Mesenchymal stem cell (in vitro differentiated cells and primary cell): ENCODE data around the gene COL23A1.

Experiments used
- DNase-seq: peaks from one replicate; pipeline ENCODE4 v3.0.0-alpha.2; 2013
- H2AFZ ChIP-seq: one replicate; pipeline ENCODE4 v1.6.1; 2013; ENCODE audit warnings: low read depth, mild to moderate bottlenecking, control low read depth, inconsistent platforms, low read length, moderate library complexity
- H2AK5ac ChIP-seq: 2 replicates; pipeline ENCODE4 v1.6.1; 2013; ENCODE audit warnings: low read length, moderate library complexity, mild to moderate bottlenecking, inconsistent platforms; ENCODE audit not compliant: severe bottlenecking
- H2BK120ac ChIP-seq: one replicate; pipeline ENCODE4 v1.6.1; 2013; ENCODE audit warnings: low read depth, mild to moderate bottlenecking, inconsistent platforms, low read length, moderate library complexity
- H2BK12ac ChIP-seq, 2 experiments: one replicate each; pipeline ENCODE4 v1.6.1; 2013; ENCODE audit warnings: inconsistent platforms in 2 of 2, low read length in 2 of 2, mild to moderate bottlenecking in 2 of 2, moderate library complexity in 2 of 2, control low read depth in 1 of 2
- H2BK15ac ChIP-seq: one replicate; pipeline ENCODE4 v1.6.1; 2013; ENCODE audit warnings: mild to moderate bottlenecking, low read depth, inconsistent platforms; ENCODE audit not compliant: poor library complexity, severe bottlenecking
- H2BK5ac ChIP-seq: 2 replicates; pipeline ENCODE4 v1.6.1; 2013; ENCODE audit warnings: low read depth, mild to moderate bottlenecking, low read length, control low read depth, inconsistent platforms; ENCODE audit not compliant: poor library complexity, severe bottlenecking
- H3K14ac ChIP-seq, 2 experiments: one replicate each; pipeline ENCODE4 v1.6.1; 2013; ENCODE audit warnings: inconsistent platforms in 2 of 2, low read length in 2 of 2, control low read depth in 1 of 2, mild to moderate bottlenecking in 1 of 2, moderate library complexity in 1 of 2
- H3K18ac ChIP-seq, 2 experiments: one replicate each; pipeline ENCODE4 v1.6.1; 2013; ENCODE audit warnings: inconsistent platforms in 2 of 2, low read length in 2 of 2, control low read depth in 1 of 2, low read depth in 1 of 2, mild to moderate bottlenecking in 1 of 2
- H3K23ac ChIP-seq, 2 experiments: one replicate each; pipeline ENCODE4 v1.6.1; 2013; ENCODE audit warnings: inconsistent platforms in 2 of 2, low read length in 2 of 2, mild to moderate bottlenecking in 2 of 2, moderate library complexity in 2 of 2, control low read depth in 1 of 2
- H3K27ac ChIP-seq: 2 replicates; pipeline ENCODE4 v1.5.1; 2013; ENCODE audit warnings: mild to moderate bottlenecking, moderate library complexity, low read length, control low read depth, inconsistent platforms; ENCODE audit not compliant: poor library complexity, severe bottlenecking
- H3K27me3 ChIP-seq, 2 experiments: 2 replicates each; pipeline versions ENCODE4 v1.6.1 to v1.7.0; 2013; ENCODE audit warnings: low read length in 2 of 2, mild to moderate bottlenecking in 2 of 2, moderate library complexity in 2 of 2, control low read depth in 1 of 2, inconsistent platforms in 1 of 2; ENCODE audit not compliant: control insufficient read depth in 1 of 2, insufficient read depth in 1 of 2
- H3K36me3 ChIP-seq, 2 experiments: 2 replicates each; pipeline versions ENCODE4 v1.6.1 to v1.7.0; 2013; ENCODE audit warnings: low read length in 2 of 2, control low read depth in 1 of 2, inconsistent platforms in 1 of 2, low read depth in 1 of 2, mild to moderate bottlenecking in 1 of 2; ENCODE audit not compliant: insufficient read depth in 2 of 2, control insufficient read depth in 1 of 2
- H3K4ac ChIP-seq, 2 experiments: one replicate each; pipeline ENCODE4 v1.6.1; 2013; ENCODE audit warnings: inconsistent platforms in 2 of 2, low read length in 2 of 2, mild to moderate bottlenecking in 2 of 2, moderate library complexity in 2 of 2, control low read depth in 1 of 2, low read depth in 1 of 2
- H3K4me1 ChIP-seq: 2 replicates; pipeline ENCODE4 v1.6.1; 2013; ENCODE audit warnings: low read depth, low read length, control low read depth; ENCODE audit not compliant: control insufficient read depth, insufficient read depth
- H3K4me2 ChIP-seq: 2 replicates; pipeline ENCODE4 v1.6.1; 2013; ENCODE audit warnings: low read length, mild to moderate bottlenecking, inconsistent platforms; ENCODE audit not compliant: poor library complexity, severe bottlenecking
- H3K4me3 ChIP-seq, 2 experiments: 2 replicates each; pipeline versions ENCODE4 v1.5.1 to v1.7.0; 2013; ENCODE audit warnings: low read length in 2 of 2, mild to moderate bottlenecking in 2 of 2, control low read depth in 1 of 2, low read depth in 1 of 2; ENCODE audit not compliant: insufficient read depth in 1 of 2
- H3K79me1 ChIP-seq: replicated peaks from 2 replicates; pipeline ENCODE4 v1.6.1; 2013; ENCODE audit warnings: mild to moderate bottlenecking, control low read depth, low read length, inconsistent platforms; ENCODE audit not compliant: poor library complexity, severe bottlenecking
- H3K9ac ChIP-seq: 2 replicates; pipeline ENCODE4 v1.7.0; 2013; ENCODE audit warnings: mild to moderate bottlenecking, low read length, moderate library complexity
- H3K9me3 ChIP-seq: 2 replicates; pipeline ENCODE4 v1.7.0; 2013; ENCODE audit warnings: mild to moderate bottlenecking, low read length; ENCODE audit not compliant: control insufficient read depth
- H4K8ac ChIP-seq: one replicate; pipeline ENCODE4 v1.6.1; 2013; ENCODE audit warnings: inconsistent platforms, mild to moderate bottlenecking, low read length, moderate library complexity
- H4K91ac ChIP-seq: one replicate; pipeline ENCODE4 v1.6.1; 2013; ENCODE audit warnings: mild to moderate bottlenecking, low read length, inconsistent platforms
- WGBS: methylation state at CpG from one replicate; pipeline ENCODE4 v1.1.7; 2013; ENCODE audit warnings: mixed read lengths; 5-methylcytosine and 5-hydroxymethylcytosine counted together

Gene COL23A1

GRCh38 chr5:178526773-178527457, 63.3 kb downstream of the COL23A1 start:
- no peaks in the 10 kb centered on the region for H3K9me3 ChIP-seq
- H3K4me2 ChIP-seq = no peak overlapping the region
- H3K4me3 ChIP-seq = no peak overlapping the region
- no peak overlapping the region for H3K14ac ChIP-seq
- H2BK15ac ChIP-seq = no peak overlapping the region
- H2BK120ac ChIP-seq = no peak overlapping the region
- H2BK12ac ChIP-seq = no peak overlapping the region
- no peak overlapping the region for H3K27ac ChIP-seq
- no peak overlapping the region for H4K91ac ChIP-seq
- no peak overlapping the region for H3K23ac ChIP-seq
- no peak overlapping the region for H3K18ac ChIP-seq
- no peak overlapping the region for H3K4ac ChIP-seq
- peaks cover 1% of the 10 kb centered on the region for H3K4me1 ChIP-seq
- H3K9ac ChIP-seq = no peak overlapping the region
- H4K8ac ChIP-seq = no peak overlapping the region
- peaks cover 0 to 7% of the 10 kb centered on the region in 2 experiments for H3K27me3 ChIP-seq
- no peaks in the 10 kb centered on the region for H3K79me1 ChIP-seq
- no peak for DNase-seq
- 84% methylated on average over 14 of the region's 14 CpGs for WGBS
- no peak overlapping the region for H2BK5ac ChIP-seq
- H3K36me3 ChIP-seq = no peaks in the 10 kb centered on the region
- H2AFZ ChIP-seq = no peak overlapping the region
- no peak overlapping the region for H2AK5ac ChIP-seq

DNA sequence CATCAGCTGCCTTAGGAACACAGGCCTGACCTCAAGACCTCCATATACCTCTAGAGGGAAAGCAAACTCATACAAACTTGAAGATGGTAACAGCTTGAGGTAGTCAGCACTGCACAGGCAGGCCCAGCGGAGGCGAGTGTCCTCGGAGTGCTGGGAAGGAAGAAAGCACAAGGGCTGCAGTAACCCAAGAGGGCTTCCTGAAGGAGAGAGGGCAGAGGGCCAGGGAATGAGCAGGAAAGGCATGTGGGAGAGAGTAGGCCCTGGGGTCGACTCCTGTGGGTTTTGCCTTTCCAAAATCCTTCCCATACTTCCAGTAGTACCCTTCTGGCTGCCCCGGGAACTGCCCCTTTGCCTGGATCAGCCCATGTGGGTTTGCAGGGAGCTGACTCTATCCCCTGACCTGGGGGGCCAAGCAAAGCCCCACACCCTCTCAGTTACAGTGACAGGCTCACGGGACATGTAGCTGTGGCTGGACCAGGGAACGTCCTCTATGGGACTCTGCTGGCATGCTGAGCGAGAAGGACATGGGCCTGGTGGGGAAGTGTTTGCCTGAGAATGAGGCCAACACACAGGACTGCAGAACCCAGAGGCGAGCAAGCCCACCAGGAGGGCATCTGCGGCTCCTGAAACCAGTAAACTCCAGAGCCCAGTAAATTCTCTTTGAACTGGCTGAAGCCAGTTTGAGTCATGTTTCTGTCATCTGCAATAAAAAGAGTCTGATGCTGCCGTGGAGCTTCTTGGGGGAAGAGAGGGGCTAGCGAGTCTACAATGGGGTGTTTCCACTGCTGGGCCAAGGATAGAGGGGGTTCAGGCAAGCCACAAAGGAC, 64.1 kb downstream of the COL23A1 start:
- 71% methylated on average over 11 of the region's 12 CpGs for WGBS
- H2BK5ac ChIP-seq = no peak overlapping the region

DNA sequence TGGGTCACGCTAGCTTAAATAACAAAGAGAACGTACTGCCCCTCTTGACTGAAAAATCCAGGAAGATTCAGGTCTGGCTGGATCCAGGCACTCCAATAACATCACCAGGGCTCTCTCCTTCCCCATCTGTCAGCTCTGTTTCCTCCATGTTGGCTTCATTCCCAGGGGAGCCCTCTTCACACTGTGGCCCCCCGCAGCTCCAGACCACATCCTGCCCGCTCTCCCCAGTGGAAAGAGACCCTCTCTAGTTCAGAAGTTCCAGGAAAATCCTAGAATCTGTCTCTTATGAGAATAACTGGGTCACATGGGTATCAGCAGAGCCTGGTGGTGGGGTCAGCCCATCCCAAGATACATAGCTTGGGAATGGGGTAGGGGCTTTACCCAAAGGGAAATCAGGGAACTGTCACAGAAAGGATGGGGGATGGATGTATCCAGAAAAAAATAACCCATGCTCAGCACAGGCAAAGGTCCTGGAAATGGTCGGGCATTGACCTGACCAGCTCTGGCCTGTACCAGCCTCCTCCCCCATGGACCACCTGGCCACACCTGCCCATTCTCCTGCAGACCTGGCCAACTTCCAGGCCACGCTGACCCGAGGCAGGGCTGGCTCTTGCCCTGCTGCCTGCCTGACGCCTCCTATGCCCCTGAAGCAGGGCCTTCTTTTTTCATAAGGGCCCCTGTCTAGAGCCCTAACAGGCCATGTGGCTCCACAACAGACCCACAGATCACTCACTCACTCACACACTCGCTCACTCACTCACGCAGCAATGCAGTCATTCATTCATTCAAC, 65.9 kb downstream of the COL23A1 start:
- Histone ChIP-seq H3K23ac (no peak overlapping the region), H3K9ac (no peak overlapping the region), H3K27me3 (no peaks in the 10 kb centered on the region), H3K4me1 (no peaks in the 10 kb centered on the region), H3K4ac (no peak overlapping the region), H2BK120ac (no peak overlapping the region), H2BK12ac (no peak overlapping the region), H2BK5ac (no peak overlapping the region), H3K36me3 (no peaks in the 10 kb centered on the region), H3K4me3 (no peak overlapping the region), H3K27ac (no peak overlapping the region), H3K18ac (no peak overlapping the region), H3K9me3 (peaks cover 6% of the 10 kb centered on the region), H3K14ac (no peak overlapping the region), H2AK5ac (no peak overlapping the region), H2BK15ac (no peak overlapping the region), H3K4me2 (no peak overlapping the region), H3K79me1 (no peaks in the 10 kb centered on the region), H4K8ac (no peak overlapping the region), H4K91ac (no peak overlapping the region), H2AFZ (no peak overlapping the region)
- no peak for DNase-seq
- 73% methylated on average over 10 of the region's 10 CpGs for WGBS

More for the DNA sequence above, 64.1 kb downstream of the COL23A1 start:
- Histone ChIP-seq H3K27me3 (no peaks in the 10 kb centered on the region), H2BK15ac (no peak overlapping the region), H3K9ac (no peak overlapping the region), H3K23ac (no peak overlapping the region), H2AFZ (no peak overlapping the region), H2BK12ac (no peak overlapping the region), H2AK5ac (no peak overlapping the region), H3K27ac (no peak overlapping the region), H3K4me2 (no peak overlapping the region), H3K9me3 (no peaks in the 10 kb centered on the region), H3K79me1 (no peaks in the 10 kb centered on the region), H2BK120ac (no peak overlapping the region), H3K4ac (no peak overlapping the region), H3K36me3 (no peaks in the 10 kb centered on the region), H4K8ac (no peak overlapping the region), H3K4me1 (no peaks in the 10 kb centered on the region), H3K14ac (no peak overlapping the region), H3K4me3 (no peak overlapping the region), H4K91ac (no peak overlapping the region), H3K18ac (no peak overlapping the region)
- DNase-seq = no peak

DNA sequence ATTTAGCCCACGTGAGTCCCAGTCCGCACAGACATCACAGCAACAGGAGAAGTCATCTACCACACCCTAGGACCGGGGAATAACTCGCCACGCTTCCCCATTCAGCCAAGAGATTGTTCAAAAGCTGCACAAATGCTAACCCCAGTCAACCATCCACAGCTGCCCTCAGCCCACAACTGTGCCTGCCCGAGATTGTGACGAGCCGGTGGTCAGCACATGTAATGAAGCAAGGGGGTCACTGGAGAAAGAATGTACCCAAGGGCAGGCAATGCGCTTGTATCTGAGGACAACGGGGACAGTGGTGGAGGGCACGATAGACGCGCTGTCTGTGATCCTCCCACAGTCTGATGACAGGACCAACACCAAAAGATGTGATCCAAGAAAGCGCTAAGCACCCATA, 67.8 kb downstream of the COL23A1 start:
- no peak overlapping the region for H3K27ac ChIP-seq
- H2AFZ ChIP-seq = no peak overlapping the region
- H3K9ac ChIP-seq = no peak overlapping the region
- H2BK15ac ChIP-seq = no peak overlapping the region
- no peak overlapping the region for H2BK120ac ChIP-seq
- no peaks in the 10 kb centered on the region for H3K27me3 ChIP-seq
- H3K79me1 ChIP-seq = no peaks in the 10 kb centered on the region
- H3K4me1 ChIP-seq = no peaks in the 10 kb centered on the region
- no peak overlapping the region for H3K4me3 ChIP-seq
- H2AK5ac ChIP-seq = no peak overlapping the region
- no peak overlapping the region for H3K4ac ChIP-seq
- no peak overlapping the region for H3K23ac ChIP-seq
- WGBS = 93% methylated on average over 14 of the region's 14 CpGs
- DNase-seq = no peak
- H2BK12ac ChIP-seq = no peak overlapping the region
- no peaks in the 10 kb centered on the region for H3K36me3 ChIP-seq
- H3K9me3 ChIP-seq = peaks cover 6% of the 10 kb centered on the region
- no peak overlapping the region for H4K8ac ChIP-seq
- H4K91ac ChIP-seq = no peak overlapping the region
- H2BK5ac ChIP-seq = no peak overlapping the region
- H3K4me2 ChIP-seq = no peak overlapping the region
- no peak overlapping the region for H3K18ac ChIP-seq
- no peak overlapping the region for H3K14ac ChIP-seq
